Ishikawa (cell line): ENCODE data around the gene AGFG1.

Experiments used
- CEBPB ChIP-seq: IDR thresholded peaks from 2 replicates; pipeline ENCODE4 v1.6.1; 2012
- CREB1 ChIP-seq: IDR thresholded peaks from 2 replicates; pipeline ENCODE4 v1.6.1; 2012; ENCODE audit warnings: low read depth
- EGR1 ChIP-seq: IDR thresholded peaks from 2 replicates; pipeline ENCODE4 v1.6.1; 2012
- EP300 ChIP-seq: IDR thresholded peaks from 2 replicates; pipeline ENCODE4 v1.6.1; 2012; ENCODE audit warnings: borderline replicate concordance
- FOXM1 ChIP-seq: IDR thresholded peaks from 2 replicates; pipeline ENCODE4 v1.6.1; 2012; ENCODE audit warnings: low read depth, borderline replicate concordance
- MAX ChIP-seq: IDR thresholded peaks from 2 replicates; pipeline ENCODE4 v1.6.1; 2012
- NFIC ChIP-seq: IDR thresholded peaks from 2 replicates; pipeline ENCODE4 v1.6.1; 2012
- RAD21 ChIP-seq: IDR thresholded peaks from 2 replicates; pipeline ENCODE4 v1.6.1; 2012; ENCODE audit warnings: low read depth
- TAF1 ChIP-seq: IDR thresholded peaks from 2 replicates; pipeline ENCODE4 v1.6.1; 2012; ENCODE audit warnings: low read depth, mild to moderate bottlenecking
- TCF12 ChIP-seq: IDR thresholded peaks from 2 replicates; pipeline ENCODE4 v1.6.1; 2012; ENCODE audit warnings: low read depth
- TEAD4 ChIP-seq: IDR thresholded peaks from 2 replicates; pipeline ENCODE4 v1.6.1; 2012
- USF1 ChIP-seq: IDR thresholded peaks from 2 replicates; pipeline ENCODE4 v1.6.1; 2012
- YY1 ChIP-seq: IDR thresholded peaks from 2 replicates; pipeline ENCODE4 v1.6.1; 2012; ENCODE audit warnings: low read depth
- ZBTB7A ChIP-seq: IDR thresholded peaks from 2 replicates; pipeline ENCODE4 v1.6.1; 2012; ENCODE audit warnings: low read depth
- TF ChIP-seq, protein P1 (sequence below): IDR thresholded peaks from 2 replicates; pipeline ENCODE4 v1.6.1; 2012; ENCODE audit warnings: low read depth, mild to moderate bottlenecking

Gene AGFG1

GRCh38 chr2:227511955-227512354 is 40.0 kb downstream of the AGFG1 start:
- TF ChIP-seq EP300 (no peak), NFIC (no peak), TAF1 (no peak), USF1 (no peak), CEBPB (no peak), FOXM1 (no peak)

DNA sequence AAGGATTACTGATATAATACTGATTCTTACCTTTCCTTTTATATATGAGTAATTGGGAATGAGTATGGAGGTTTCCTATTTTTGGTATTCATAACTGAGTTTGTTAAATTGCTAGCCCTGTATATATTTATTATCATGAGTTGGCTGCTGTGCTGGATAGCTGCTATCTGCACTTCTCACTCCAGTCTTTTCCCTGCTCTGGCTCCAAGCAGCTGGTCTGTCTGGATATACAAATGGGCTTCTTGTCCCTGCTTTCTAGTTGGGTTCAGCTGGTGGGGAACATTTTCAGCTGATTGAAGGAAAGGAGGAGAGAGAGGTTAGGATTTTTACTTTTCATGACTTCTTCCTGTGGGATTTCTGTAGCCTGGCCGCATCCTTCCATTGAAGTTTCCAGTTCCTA is 41.2 kb downstream of the AGFG1 start:
- TF ChIP-seq YY1 (no peak), ZBTB7A (no peak), USF1 (no peak), NFIC (no peak), EP300 (no peak)
- TF ChIP-seq, protein P1, sequence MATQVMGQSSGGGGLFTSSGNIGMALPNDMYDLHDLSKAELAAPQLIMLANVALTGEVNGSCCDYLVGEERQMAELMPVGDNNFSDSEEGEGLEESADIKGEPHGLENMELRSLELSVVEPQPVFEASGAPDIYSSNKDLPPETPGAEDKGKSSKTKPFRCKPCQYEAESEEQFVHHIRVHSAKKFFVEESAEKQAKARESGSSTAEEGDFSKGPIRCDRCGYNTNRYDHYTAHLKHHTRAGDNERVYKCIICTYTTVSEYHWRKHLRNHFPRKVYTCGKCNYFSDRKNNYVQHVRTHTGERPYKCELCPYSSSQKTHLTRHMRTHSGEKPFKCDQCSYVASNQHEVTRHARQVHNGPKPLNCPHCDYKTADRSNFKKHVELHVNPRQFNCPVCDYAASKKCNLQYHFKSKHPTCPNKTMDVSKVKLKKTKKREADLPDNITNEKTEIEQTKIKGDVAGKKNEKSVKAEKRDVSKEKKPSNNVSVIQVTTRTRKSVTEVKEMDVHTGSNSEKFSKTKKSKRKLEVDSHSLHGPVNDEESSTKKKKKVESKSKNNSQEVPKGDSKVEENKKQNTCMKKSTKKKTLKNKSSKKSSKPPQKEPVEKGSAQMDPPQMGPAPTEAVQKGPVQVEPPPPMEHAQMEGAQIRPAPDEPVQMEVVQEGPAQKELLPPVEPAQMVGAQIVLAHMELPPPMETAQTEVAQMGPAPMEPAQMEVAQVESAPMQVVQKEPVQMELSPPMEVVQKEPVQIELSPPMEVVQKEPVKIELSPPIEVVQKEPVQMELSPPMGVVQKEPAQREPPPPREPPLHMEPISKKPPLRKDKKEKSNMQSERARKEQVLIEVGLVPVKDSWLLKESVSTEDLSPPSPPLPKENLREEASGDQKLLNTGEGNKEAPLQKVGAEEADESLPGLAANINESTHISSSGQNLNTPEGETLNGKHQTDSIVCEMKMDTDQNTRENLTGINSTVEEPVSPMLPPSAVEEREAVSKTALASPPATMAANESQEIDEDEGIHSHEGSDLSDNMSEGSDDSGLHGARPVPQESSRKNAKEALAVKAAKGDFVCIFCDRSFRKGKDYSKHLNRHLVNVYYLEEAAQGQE, result no peak

DNA sequence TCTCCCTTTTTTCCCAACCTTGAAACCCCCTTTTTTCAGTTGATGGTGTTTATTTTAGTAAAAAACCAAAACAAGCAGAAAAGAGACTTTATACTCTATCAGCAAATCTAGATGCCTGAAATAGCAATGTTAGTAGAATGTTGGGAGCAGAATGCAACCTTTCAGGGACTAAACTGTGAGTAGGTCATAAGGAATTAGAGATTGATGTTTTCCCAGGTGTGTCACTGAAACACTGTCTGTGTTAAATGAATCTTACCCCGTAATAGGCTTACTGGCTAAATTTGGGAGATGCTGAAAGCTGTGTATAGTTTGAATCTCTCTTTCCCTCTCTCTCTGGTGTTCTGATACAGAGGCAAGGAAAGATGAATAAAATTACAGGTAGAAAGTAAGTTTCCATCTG is 43.8 kb downstream of the AGFG1 start:
- TF ChIP-seq EP300 (no peak), TCF12 (no peak), TAF1 (no peak), ZBTB7A (no peak), FOXM1 (no peak), TEAD4 (no peak), CREB1 (no peak), CEBPB (no peak), EGR1 (no peak), RAD21 (no peak), NFIC (no peak), USF1 (no peak), MAX (no peak), YY1 (no peak)
- TF ChIP-seq, protein P1, result no peak

DNA sequence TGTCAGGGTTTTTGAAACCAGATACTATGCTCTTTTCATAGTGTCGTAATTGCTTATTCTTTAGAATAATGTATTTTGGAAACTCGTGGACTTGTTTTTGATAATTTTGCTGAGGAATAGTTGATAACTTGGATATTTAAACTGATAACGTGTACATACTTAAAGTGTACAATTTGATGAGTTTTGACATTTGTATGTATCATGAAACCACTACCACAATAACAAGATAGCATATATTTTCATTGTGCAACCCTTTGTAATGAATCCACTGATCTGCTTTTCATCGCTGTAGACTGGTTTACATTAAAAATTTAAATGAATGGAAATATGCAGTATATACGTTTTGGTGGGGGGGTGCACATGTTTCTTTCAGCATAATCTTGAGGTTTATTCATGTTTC is 45.8 kb downstream of the AGFG1 start:
- no peak for TF ChIP-seq CREB1
- TF ChIP-seq NFIC, result no peak
- TF ChIP-seq, protein P1, result no peak
- no peak for TF ChIP-seq TCF12
- TF ChIP-seq FOXM1, result no peak
- TF ChIP-seq MAX, result no peak
- no peak for TF ChIP-seq TEAD4
- TF ChIP-seq TAF1, result no peak
- no peak for TF ChIP-seq YY1
- TF ChIP-seq EP300, result no peak
- TF ChIP-seq ZBTB7A, result no peak
- no peak for TF ChIP-seq CEBPB

DNA sequence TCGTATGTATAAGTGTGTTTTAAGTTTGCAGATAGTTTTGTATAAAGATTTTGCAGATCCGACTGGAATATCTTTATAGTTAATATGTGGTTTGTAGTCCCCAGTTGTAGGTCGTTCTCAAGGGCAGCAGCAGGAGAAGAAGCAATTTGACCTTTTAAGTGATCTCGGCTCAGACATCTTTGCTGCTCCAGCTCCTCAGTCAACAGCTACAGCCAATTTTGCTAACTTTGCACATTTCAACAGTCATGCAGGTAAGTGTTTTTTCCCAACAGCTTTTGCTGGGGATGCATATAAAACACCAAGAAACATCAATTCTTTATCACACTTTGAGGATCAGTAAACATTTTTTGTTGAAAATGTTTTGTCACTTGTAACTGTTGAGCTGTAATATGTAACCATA is 52.7 kb downstream of the AGFG1 start:
- TF ChIP-seq TAF1 (no peak), RAD21 (no peak), ZBTB7A (no peak), EP300 (no peak), CEBPB (no peak), TEAD4 (no peak), NFIC (no peak), MAX (no peak), CREB1 (no peak), EGR1 (no peak), FOXM1 (no peak), TCF12 (no peak), USF1 (no peak), YY1 (no peak)
- TF ChIP-seq, protein P1, result no peak
